H1 (cell line): ENCODE data around the gene FAM53B. TPM values are rescaled to one million over a fixed set of nuclear protein-coding genes. Genes with fewer than 3 reads are reported as not detected.

ENCODE experiments used
- ATF2 ChIP-seq: IDR thresholded peaks from 2 replicates; pipeline ENCODE4 v1.6.1; 2012; ENCODE audit warnings: low read length, inconsistent platforms
- BACH1 ChIP-seq: IDR thresholded peaks from 2 replicates; pipeline ENCODE4 v1.6.1; 2012; ENCODE audit warnings: low read length, improper control_type of control experiment
- CEBPB ChIP-seq: IDR thresholded peaks from 2 replicates; pipeline ENCODE4 v1.6.1; 2012; ENCODE audit warnings: low read depth, low read length
- RBBP5 ChIP-seq: IDR thresholded peaks from 2 replicates; pipeline ENCODE4 v1.7.1; 2012; ENCODE audit warnings: low read depth, mild to moderate bottlenecking, inconsistent platforms, low read length, moderate library complexity, borderline replicate concordance
- TEAD4 ChIP-seq: IDR thresholded peaks from 2 replicates; pipeline ENCODE4 v1.6.1; 2012; ENCODE audit warnings: low read depth, low read length, inconsistent platforms, mixed read lengths
- polyA plus RNA-seq, 7 experiments: library from polyadenylated mRNA; depleted of rRNA in 3 of 7; stranded (reverse) in 5 of 7; unstranded in 2 of 7; fragments of >200 nt in 5 of 7; fragments of 200-250 nt in 2 of 7; gene quantifications; 1 replicate in 5 of 7; 2 replicates in 1 of 7; 4 replicates in 1 of 7; pipeline versions ENCODE4 v1.2.1 to v1.2.3, GENCODE V29; 2011 to 2013; ENCODE audit warnings: missing spikeins in 2 of 7, mixed read lengths in 2 of 7
- total RNA-seq: library from RNA; stranded (reverse); fragmentation: NEBNext Ultra II Directional; extraction: Animal tissue kit (Norgen Biotek cat#: 25700); gene quantifications from 2 replicates; pipeline ENCODE4 v1.2.1, GENCODE V29; 2021
- TF ChIP-seq, protein P1 (sequence below): IDR thresholded peaks from 2 replicates; pipeline ENCODE4 v1.6.1; 2012; ENCODE audit warnings: inconsistent platforms
- TF ChIP-seq, protein P2 (sequence below), 3 experiments: IDR thresholded peaks; 1 replicate in 2 of 3; 2 replicates in 1 of 3; pipeline versions ENCODE4 v1.5.1 to v1.6.1; 2011; ENCODE audit warnings: low read length in 3 of 3, mild to moderate bottlenecking in 3 of 3, inconsistent platforms in 2 of 3, low read depth in 1 of 3, moderate library complexity in 1 of 3; ENCODE audit not compliant: insufficient read depth in 1 of 3; ENCODE audit errors: control extremely low read depth in 1 of 3

The FAM53B gene
- total and polyA plus RNA-seq, 2 of the 8 experiments (the other 6 are each of a cell fraction or from before 2014, with no cell fraction given) = 5.3 to 14.4 TPM

DNA sequence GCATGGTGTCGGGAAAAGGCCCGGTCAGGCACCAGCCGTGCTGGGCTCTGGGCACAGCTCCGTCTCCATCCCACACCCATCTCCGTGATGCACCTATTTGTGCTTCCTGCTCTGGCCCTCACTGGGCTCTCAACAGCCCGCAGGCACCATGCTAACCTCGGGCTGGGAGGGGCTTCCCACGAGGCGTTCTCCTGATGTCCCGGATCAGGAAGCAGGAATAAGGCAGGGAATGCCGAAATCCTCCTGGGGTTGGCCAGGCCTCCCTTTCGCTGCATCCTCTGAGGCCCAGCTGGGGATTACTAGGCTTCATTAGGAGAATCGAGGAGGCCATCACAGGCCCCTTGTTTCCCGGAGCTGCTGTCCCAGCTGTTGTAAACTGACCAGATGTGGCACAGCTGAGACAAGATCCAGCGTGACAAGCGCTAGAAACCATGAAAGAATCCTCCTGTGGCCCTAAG, 72.0 kb downstream of the FAM53B start (continued):
- TF ChIP-seq, protein P1, sequence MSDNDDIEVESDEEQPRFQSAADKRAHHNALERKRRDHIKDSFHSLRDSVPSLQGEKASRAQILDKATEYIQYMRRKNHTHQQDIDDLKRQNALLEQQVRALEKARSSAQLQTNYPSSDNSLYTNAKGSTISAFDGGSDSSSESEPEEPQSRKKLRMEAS = no peak
- TF ChIP-seq BACH1 (no peak), CEBPB (no peak), TEAD4 (no peak), ATF2 (no peak), RBBP5 (no peak)
- TF ChIP-seq, protein P2, sequence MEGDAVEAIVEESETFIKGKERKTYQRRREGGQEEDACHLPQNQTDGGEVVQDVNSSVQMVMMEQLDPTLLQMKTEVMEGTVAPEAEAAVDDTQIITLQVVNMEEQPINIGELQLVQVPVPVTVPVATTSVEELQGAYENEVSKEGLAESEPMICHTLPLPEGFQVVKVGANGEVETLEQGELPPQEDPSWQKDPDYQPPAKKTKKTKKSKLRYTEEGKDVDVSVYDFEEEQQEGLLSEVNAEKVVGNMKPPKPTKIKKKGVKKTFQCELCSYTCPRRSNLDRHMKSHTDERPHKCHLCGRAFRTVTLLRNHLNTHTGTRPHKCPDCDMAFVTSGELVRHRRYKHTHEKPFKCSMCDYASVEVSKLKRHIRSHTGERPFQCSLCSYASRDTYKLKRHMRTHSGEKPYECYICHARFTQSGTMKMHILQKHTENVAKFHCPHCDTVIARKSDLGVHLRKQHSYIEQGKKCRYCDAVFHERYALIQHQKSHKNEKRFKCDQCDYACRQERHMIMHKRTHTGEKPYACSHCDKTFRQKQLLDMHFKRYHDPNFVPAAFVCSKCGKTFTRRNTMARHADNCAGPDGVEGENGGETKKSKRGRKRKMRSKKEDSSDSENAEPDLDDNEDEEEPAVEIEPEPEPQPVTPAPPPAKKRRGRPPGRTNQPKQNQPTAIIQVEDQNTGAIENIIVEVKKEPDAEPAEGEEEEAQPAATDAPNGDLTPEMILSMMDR (IDR thresholded peaks at IDR 0.05; ENCODE audit: control extremely low read depth in 1 of 3, insufficient read depth in 1 of 3, low read depth in 1 of 3, low read length in 3 of 3) = no peak
